Dedifferentiated amniotic fluid mesenchymal stem cell (primary cell): Measurements from ENCODE around the gene KRT77.

Experiments
- DNase-seq: peaks from one replicate; pipeline ENCODE4 v3.0.0-alpha.2; 2016; ENCODE audit errors: extremely low spot score

KRT77 gene

DNA sequence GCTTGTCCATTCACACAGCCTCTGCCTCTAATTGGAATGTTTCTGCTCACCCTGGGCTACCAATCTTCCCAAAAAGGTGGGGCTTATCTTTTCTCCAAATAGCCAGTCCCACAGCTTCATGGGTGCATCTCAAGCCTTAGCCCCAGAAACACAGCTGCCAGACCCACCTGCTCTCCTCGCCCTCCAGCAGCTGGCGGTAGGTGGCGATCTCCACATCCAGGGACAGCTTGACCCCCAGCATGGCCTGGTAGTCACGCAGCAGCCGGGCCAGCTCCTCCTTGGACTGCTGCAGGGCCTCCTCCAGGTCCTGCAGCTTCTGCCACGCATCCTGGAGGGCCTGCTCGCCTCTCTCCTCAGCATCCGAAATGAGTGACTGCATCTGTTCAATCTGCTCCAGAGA lies 11.1 kb downstream of the KRT77 start:
- DNase-seq: no peak

DNA sequence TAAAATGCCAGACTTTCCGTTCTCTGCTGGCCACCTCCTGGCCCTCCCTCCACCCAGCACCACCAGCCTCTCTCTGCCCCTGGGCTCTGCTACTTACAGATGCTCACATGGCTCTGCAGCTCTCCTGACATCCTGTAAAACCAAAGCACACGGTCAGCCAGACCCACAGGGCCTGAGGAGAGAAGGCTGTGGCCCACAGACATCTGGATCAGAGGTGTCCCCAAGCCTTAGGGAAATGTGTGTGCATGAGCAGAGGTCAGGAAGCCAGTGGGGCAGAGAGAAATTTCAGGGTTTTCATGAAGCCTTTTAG lies 11.5 kb downstream of the KRT77 start:
- no peak for DNase-seq

DNA sequence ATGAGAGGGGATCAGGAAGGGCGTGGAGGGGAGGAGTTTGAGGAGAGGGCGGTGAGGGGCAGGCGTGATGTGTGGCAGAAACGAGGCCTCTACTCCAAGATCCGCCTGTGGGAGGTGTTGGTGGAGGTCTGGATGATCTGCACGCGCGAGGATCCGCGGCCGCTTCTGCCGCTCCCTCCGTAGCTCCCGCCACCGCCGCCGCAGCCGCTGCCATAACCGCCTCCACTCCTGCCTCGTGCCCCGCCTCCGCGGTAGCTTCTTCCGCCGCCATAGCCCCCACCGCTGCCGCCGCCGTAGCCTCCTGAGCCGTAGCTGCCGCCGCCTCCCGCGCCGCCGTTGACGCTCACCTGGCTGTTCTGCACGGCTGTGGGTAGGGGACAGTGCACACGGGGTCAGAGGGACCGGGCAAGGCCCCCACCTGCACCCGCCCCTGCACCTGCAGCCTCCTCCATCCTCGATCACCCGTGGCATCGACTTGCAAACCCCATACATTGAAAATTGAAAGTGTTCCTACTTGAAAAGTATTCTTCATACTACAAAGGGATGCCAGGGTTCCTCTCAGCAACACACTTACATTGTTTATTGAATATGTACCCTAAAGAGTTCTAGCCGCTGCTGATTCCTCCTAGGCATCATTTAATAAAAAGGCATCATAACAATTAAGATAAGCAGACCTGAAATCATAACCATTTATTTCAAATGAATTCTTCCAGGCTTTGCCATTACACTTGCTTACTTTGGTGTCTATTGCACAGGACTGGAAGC lies 12.1 kb downstream of the KRT77 start:
- DNase-seq: no peak

DNA sequence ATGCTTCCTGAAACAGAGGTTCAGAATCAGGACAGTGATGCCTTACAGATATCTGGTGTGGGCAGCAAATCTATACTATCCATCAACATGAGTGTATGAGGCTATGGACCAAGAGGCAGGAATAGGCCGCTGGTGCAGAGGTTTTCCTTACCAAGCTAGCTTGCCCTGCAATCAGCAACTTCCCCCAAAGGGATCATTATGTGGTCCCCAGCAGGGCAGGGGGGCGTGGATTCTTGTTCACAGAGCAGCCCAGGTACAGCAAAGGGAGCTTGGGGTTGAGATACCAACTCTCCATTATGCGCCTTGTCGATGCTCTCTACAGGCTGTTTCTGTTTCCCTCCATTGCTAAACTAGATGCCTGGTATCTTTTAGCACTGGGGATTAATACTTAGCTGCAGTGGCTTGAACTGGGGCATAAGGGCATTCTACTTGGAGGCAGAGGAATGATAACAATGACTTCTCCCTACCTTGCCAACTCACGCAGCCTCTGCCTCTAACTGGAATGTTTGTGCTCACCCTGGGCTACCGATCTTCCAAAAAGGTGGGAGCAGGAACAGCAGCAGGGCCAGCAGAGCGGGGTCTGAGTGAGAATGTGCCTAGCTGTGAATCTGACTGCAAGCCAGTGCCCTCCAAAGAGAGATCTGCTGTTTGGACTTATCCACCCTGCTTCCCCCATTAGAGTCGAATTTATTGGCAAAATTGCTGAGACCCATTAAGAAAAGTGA lies 12.8 kb downstream of the KRT77 start:
- no peak for DNase-seq

DNA sequence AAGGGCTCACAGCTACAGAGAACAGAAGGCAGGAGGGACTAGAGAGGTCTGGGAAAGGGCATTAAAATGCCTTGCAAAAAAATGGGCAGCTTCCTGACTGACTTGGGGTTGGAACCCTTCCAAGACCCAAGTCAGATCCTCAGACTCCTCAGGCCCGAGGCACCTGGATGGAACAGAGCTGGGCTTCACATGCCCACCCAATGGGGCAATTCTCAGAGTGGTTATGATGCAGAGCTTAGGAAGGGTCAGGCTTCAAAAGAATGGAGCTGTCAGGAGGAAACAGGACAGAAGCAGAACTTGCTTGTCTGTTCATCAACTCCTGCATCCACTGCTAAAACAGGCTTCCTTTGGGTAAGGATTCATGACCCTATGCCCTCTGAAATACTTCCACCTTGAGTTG lies 13.4 kb downstream of the KRT77 start:
- DNase-seq: no peak

DNA sequence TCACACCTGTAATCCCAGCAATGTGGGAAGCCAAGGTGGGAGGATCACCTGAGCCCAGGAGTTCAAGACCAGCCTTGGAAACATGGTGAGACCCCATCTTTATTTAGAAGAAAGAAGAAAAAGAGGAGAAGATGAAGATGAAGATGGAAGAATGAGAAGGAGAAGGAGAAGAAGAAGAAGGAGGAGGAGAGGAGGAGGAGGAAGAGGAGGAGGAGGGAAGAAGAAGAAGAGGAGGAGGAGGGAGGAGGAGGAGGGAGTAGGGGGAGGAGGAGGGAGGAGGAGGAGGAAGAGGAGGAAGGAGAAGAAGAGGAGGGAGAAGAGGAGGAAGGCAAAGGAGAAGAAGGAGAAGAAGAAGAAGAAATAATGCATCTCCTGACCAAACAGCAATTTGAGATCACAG lies 14.1 kb downstream of the KRT77 start:
- DNase-seq: no peak

DNA sequence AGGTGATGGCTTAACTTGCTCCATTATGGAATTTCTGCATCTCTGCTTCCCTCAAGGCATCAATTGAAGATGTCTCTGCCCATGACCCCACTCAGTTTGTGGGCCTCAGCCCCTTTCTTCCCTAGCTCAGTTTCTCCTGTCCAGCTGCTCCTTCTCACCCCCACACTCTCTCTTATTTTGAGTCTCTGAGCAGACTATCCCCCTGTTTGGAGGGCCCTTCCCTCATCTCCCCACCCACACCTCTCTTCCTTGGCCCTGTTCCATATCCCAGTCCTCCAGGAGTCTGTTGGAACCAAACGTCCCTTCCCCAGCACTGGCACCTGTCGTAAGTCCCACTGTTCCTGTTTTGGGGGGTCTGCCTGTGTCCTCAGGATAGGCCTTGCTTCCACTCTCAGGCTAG lies 14.8 kb downstream of the KRT77 start:
- no peak for DNase-seq

DNA sequence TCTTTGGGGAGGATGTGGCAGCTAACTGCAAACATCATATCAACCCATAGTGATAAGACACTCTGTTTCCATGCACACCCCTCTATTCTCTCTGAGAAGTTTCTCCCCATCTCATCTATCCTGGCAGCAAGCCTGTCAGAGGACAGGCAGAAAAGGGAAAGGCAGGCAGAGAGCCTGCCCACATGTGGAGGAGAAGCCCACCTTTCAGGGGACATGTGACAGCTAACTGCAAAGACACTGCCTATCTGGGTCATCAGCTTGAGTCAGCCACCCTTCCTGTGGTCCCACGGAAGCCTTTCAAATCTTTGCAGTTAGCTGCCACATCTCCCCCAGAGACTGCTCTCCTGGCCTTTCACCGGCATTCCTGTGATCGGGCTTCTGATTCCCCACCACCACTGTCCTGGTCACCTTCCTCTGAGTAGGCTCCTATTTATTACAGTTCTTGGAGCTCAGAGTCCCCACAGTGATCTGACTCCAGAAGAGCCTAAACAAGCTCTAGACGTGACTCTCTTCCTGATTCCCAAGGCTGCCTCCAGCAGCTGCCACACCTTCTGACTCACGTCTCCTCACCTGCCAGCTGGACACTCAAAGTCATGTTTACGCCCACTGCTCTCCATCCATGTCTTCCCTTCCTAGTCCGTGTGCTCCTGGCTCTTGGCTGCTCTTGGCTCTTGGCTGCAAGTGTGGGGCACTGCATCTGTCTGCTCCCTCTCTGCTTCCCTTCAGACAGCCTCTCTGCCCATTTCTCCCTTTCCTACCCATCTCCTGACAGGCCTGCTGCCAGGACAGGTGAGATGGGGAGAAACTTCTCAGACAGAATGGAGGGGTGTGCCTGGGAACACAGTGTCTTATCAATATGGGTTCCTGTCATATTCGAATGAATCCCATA lies 15.6 kb downstream of the KRT77 start:
- no peak for DNase-seq

DNA sequence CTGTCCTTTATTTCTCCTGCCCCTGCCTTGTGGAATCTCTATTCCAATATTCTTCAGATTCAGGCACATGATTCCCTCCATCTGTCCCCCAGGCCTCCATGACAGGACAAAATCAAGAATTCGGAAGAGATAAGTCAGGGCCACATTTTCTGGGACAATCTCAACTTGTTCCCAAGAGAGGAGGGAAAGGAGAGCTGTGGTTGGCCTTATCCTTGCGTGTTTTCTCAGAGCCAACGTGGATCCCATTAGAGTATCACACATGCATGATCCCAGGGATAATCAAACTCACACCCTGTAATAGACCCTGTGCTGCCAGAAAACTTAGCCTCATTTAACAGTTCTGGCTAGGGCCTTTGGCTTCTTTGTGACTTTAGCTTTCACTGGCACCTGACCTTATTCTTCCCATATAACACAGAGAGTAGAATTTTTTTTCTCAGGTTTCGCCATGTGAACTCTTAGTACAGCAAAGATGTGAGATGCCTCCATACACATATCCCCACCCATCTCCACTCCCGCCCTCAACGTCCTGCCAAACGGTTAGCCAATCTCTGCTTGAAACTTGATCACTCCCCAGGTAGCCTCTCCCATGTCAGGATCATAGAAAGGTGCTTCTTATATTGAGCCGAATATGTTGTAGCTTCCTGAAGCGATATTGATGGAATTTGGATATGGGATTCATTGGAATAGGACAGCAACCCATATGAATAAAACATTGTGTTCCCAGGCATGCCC lies 16.4 kb downstream of the KRT77 start:
- no peak for DNase-seq

DNA sequence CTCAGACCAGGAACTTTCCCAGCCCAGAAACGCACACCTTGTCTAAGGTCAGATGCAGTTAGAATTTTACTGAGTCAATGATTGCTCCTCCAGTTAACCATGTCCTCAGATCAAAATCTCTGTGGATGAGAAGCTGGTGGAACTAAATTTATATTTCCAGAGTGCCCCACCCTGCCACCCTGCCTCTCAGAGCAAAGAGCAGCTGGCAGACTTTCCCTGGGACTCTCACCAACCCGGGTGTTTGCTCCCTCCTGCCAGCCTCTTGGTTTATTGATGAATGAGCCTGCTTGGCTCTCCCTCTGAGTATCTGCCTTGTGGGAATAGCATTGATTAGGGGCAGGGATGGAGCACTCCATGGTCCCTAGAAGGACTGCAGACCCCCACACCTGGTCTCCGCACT lies 17.3 kb downstream of the KRT77 start:
- DNase-seq: no peak

DNA sequence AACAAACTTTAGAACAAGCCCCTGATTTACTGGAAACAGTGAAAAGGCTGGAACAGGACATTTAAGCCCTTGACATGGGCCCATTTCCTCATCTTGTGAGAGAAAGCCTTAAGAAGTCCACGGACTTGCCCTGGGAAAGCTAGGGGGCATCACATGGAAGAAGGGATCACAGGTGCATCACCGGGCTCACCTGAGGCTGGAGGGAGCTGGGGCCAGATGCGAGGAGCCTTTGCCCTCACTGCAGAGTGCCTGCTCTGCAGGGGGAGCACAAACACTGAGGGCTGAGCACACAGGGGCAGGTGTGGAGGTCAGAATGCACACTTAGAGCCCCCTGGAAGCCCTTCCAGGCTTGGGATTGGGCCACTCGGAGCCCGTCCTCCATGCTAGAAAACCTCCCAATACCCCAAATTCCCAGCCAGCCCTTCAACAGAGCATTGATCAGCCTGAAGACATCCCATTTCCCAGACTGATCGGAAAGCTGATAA lies 17.9 kb downstream of the KRT77 start:
- no peak for DNase-seq

DNA sequence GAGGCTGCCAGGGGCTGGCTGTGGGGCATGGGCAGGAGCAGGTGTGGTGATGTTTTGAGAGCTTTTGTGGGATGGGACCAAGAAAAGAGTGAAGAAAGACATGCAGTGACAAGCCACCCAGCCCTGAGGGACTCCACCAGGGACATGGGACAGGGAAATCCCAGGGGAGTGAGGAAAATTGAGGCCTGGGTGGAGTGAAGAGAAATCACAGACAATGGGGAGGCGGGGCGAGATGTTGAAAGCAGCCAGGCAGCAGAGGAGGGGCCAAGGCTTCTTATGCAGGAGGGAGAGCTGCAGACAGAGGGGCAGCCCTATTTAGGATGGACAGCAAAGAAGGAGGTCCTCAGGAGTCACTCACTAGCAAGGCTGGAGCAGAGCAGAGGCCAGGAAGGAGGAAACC lies 18.9 kb downstream of the KRT77 start:
- DNase-seq: no peak

DNA sequence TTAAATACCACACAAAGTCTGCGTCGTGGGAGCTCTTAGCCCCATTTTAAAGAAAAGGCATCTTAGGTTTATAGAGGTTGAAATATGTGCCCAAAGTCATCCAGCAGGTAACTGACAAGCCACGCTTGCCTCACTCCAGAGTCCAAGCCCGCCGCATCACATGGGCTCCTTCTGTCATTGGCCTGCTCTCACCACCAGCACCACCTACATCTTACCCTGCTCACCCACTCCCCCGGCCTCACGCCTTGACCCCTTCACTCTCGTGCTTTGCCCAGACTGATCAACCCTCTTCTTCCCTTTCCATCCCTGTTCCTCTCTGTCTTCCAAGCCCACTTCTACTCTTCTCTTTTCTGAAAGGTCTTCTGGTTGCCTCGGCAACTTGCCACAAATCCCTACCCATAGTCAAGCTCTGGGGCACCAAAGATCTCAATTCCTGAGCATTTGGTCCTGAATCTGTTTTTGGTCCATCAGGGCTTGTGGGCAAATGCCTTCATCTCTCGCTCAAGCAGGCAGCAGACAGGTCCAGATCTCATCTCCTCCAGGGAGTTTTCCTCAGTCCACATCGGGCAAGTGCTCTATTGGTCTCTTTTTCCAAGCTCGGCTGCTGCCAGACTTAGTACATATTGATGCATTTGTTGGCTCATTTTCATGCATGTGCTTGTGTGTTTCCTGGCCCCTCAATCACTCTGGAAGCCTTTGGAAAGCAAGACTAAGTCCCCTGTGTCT lies 19.6 kb downstream of the KRT77 start:
- no peak for DNase-seq

DNA sequence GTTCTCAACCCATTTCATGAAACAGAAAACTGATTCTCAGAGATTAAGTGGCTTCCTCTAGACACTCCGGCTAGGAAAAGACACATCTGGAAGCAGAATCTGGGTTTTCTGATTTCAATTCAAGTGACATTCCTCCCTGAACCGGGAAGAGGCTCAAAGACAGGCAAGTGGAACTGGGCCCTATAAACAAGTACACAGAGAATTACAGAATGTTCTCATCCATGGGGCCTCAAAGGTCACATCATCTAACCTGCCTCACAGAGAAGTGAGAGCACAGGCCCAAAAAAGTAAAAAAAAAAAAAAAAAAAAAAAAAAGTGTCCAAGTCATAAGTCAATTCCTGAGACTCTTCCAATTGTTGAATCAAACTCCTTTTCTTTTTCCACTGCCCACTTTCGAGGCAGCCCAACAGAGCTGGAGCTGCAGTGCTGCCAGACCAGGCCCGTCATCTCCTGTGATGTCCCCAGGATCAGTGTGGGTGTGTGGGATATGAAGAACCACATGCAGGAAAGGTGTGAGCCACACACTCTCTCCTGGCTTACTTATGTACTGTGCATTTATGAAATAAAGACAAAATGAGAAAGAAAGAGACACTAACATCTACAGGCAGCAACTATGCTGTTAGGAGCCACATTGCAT lies 20.3 kb downstream of the KRT77 start:
- no peak for DNase-seq

DNA sequence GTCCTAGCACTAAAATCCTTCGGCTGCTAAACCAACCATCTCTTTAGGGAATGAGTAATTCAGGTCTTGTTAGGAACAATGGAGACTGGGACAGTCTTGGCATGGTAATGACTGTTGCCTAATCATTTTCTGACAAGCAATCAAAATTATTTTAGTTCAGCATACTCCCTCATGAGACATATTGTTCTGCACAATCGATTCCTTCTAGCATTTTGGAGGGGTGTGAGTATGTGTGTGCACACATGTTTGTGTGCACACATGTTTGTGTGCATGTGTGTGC lies 21.0 kb downstream of the KRT77 start:
- no peak for DNase-seq

DNA sequence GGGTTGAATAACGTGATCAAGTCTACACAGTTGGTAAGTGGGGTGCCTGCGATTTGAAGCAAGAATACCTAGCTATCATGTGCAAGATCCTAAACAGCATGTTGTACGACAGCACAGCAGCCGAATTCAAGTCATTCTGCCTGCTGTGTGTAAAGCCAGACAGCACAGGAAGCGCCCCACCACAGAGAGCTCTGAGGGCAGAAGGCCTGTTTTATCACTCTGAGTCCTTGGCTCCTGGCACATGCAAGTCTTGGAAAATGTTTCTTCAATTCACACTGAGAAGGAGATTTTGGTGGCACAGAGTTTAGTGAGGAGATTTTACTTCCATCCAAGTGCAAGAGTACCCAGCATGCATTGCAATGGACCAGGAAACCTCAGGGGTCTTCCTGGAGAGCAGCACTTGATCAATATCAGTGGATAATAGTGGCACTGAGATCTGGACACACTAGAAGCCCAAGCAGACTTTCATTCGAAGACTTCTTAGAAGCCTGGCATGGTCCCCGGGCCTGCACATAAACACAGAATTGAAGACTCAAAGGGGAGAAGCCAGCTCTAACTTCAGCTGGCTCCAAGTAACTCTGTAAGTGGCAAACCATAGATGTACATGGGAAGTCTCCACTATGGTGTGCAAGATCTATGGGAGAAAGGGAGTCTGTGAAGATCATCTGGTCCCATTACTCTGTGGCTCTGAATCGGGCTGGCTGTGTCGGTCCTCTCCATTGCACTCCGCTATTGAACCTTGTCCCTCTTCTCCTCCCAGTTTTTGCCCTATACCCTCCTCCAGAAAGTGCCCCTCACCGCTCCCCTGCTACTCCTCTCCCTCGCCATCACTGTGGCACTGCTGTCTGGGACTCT lies 21.6 kb downstream of the KRT77 start:
- no peak for DNase-seq

DNA sequence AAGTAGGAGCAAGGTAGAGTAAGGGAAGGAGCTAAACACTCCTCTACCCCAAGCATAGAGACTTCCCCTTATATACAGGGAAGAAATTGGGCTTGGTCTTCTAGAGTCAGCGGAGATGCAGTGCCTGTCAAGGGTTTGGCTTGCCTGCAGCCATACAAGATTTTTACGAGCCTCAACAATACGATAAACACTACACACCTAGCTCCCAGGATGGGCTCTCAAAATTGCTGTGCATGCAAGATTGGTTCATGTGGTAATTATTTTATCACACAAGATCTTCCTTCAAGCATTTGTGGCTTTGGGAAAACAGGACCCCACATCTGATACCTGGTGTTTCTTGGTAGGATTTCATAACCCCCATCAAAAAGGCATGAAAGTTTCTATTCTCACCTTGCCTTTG lies 23.0 kb downstream of the KRT77 start, which contains the start of gene KRT1:
KRT1 (minus strand) TSS at position 45 of the 400 bp plus-strand sequence. CDS start 59 bp downstream, outside the sequence.
- DNase-seq: no peak

DNA sequence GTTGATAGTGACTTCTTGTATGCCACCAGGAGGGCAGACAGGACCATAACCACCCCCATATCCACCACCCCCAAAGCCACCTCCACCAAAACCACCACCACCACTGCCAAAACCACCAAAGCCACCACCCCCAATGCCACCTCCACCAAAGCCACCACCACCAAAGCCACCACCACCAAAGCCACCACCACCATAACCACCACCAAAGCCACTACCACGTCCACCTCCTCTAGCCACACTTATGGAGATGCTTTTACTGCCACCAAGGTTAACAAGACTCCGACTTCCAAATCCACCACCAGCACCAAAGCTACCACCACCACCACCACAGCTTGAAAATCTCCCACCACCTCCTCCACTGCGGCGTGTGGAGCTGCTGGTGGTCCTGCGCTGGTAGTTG lies 23.4 kb downstream of the KRT77 start:
- DNase-seq: no peak

DNA sequence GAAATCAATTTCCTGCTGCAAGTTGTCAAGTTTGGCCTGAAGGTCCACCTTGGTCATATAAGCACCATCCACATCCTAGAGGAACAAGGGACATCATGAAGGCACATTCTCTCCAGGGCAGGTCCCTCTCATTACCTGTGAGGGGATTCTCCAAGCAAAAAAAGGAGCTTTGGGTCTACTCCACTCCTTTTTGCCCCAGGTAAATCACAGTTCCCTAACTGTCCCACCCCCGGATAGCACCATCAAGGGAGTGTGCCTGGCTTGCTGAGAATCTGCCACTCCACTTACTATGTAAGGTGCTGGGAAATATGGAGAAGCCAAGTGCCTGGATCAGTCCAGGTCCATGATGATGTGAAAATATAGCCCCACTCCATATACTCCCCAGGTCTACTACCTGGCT lies 25.7 kb downstream of the KRT77 start:
- no peak for DNase-seq

DNA sequence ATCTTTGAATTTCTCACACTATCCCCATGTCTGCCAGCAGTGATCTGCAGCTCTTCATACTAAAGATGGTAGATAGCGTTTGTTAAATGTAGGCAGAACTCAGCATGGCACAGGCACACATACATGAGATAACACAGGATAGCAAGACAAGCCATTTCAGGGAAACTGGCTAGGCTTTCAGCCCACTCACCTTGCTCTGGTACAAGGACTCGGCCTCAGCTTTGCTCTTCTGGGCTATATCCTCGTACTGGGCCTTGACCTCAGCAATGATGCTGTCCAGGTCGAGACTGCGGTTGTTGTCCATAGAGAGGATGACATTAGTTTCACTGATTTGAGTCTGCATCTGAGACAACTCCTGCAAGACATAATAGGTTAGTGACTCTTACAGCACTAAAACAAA lies 26.2 kb downstream of the KRT77 start:
- no peak for DNase-seq
